Measurements from ENCODE around the gene TRIM71.
"Not testable (repeated sequence)": the region's sequence is repeated elsewhere in the genome, so short reads cannot be mapped to it uniquely, and the experiment has no call there.

TRIM71 gene

GRCh38 chr3:32897981-32898623, 80.3 kb downstream of the TRIM71 start:
- peaks cover 7% of the 10 kb centered on the region; the same call in 1 of the 2 replicates for H3K36me3 ChIP-seq (ENCODE audit: insufficient read depth, low read length)
- no peaks in the 10 kb centered on the region; the same call in 1 of the 2 replicates for H3K79me2 ChIP-seq (ENCODE audit: insufficient read depth, low read length)
- no peaks in the 10 kb centered on the region for H3K27me3 ChIP-seq (ENCODE audit: insufficient read depth, low read length, poor library complexity, severe bottlenecking)

GRCh38 chr3:32899265-32899664, 81.5 kb downstream of the TRIM71 start:
- H3F3A ChIP-seq (ENCODE audit: low read depth), result no peaks in the 10 kb centered on the region
- TF ChIP-seq EZH2phosphoT487 (IDR thresholded peaks at IDR 0.05; ENCODE audit: borderline replicate concordance) (no peak), CTCF (conservative IDR thresholded peaks at IDR 0.05; ENCODE audit: low read length) (no peak)
- H4K20me1 ChIP-seq (ENCODE audit: insufficient read depth, low read length, poor library complexity, severe bottlenecking), result no peaks in the 10 kb centered on the region

More at GRCh38 chr3:32897981-32898623, 80.3 kb downstream of the TRIM71 start:
- Histone ChIP-seq H3K4me3 (ENCODE audit: low read length, poor library complexity, severe bottlenecking) (no peak overlapping the region), H3K4me2 (ENCODE audit: low read depth, low read length, poor library complexity, severe bottlenecking) (no peak overlapping the region), H4K20me1 (ENCODE audit: insufficient read depth, low read length, poor library complexity, severe bottlenecking) (no peaks in the 10 kb centered on the region), H3K9me2 (replicated peaks; ENCODE audit: low read depth, low read length) (no peaks in the 10 kb centered on the region), H3K4me1 (ENCODE audit: insufficient read depth, low read length, poor library complexity, severe bottlenecking) (peaks cover 13% of the 10 kb centered on the region), H3F3A (ENCODE audit: low read depth) (no peaks in the 10 kb centered on the region), H3K9ac (ENCODE audit: low read depth, low read length, poor library complexity, severe bottlenecking) (no peak overlapping the region), H2AFZ (ENCODE audit: low read length) (no peak overlapping the region), H3K9me3 (ENCODE audit: insufficient read depth, low read depth, low read length) (no peaks in the 10 kb centered on the region)
- TF ChIP-seq CTCF (conservative IDR thresholded peaks at IDR 0.05; ENCODE audit: low read length) (no peak), EZH2phosphoT487 (IDR thresholded peaks at IDR 0.05; ENCODE audit: borderline replicate concordance) (no peak)

GRCh38 chr3:32901005-32901932, 83.5 kb downstream of the TRIM71 start:
- Histone ChIP-seq H3F3A (ENCODE audit: low read depth) (no peaks in the 10 kb centered on the region), H3K9ac (ENCODE audit: low read depth, low read length, poor library complexity, severe bottlenecking) (no peak overlapping the region), H3K4me1 (ENCODE audit: insufficient read depth, low read length, poor library complexity, severe bottlenecking) (peaks cover 19% of the 10 kb centered on the region), H2AFZ (ENCODE audit: low read length) (no peak overlapping the region), H3K9me3 (ENCODE audit: insufficient read depth, low read depth, low read length) (no peaks in the 10 kb centered on the region), H3K79me2 (ENCODE audit: insufficient read depth, low read length) (no peaks in the 10 kb centered on the region), H3K9me2 (replicated peaks; ENCODE audit: low read depth, low read length) (no peaks in the 10 kb centered on the region), H3K36me3 (ENCODE audit: insufficient read depth, low read length) (no peaks in the 10 kb centered on the region; the same call in 1 of the 2 replicates), H3K4me3 (ENCODE audit: low read length, poor library complexity, severe bottlenecking) (peak overlapping the region; percentile 37), H3K27me3 (ENCODE audit: insufficient read depth, low read length, poor library complexity, severe bottlenecking) (no peaks in the 10 kb centered on the region), H3K4me2 (ENCODE audit: low read depth, low read length, poor library complexity, severe bottlenecking) (peak overlapping the region; percentile 68), H4K20me1 (ENCODE audit: insufficient read depth, low read length, poor library complexity, severe bottlenecking) (no peaks in the 10 kb centered on the region)
- no peak for TF ChIP-seq EZH2phosphoT487 (IDR thresholded peaks at IDR 0.05; ENCODE audit: borderline replicate concordance)
- TF ChIP-seq CTCF (conservative IDR thresholded peaks at IDR 0.05; ENCODE audit: low read length), result no peak

More at GRCh38 chr3:32899265-32899664, 81.5 kb downstream of the TRIM71 start:
- H3K4me2 ChIP-seq (ENCODE audit: low read depth, low read length, poor library complexity, severe bottlenecking), result no peak overlapping the region
- H3K9me3 ChIP-seq (ENCODE audit: insufficient read depth, low read depth, low read length), result no peaks in the 10 kb centered on the region
- no peaks in the 10 kb centered on the region for H3K27me3 ChIP-seq (ENCODE audit: insufficient read depth, low read length, poor library complexity, severe bottlenecking)
- no peak overlapping the region for H3K4me3 ChIP-seq (ENCODE audit: low read length, poor library complexity, severe bottlenecking)
- no peak overlapping the region for H2AFZ ChIP-seq (ENCODE audit: low read length)
- H3K9me2 ChIP-seq (replicated peaks; ENCODE audit: low read depth, low read length), result no peaks in the 10 kb centered on the region
- no peak overlapping the region for H3K9ac ChIP-seq (ENCODE audit: low read depth, low read length, poor library complexity, severe bottlenecking)
- H3K36me3 ChIP-seq (ENCODE audit: insufficient read depth, low read length), result no peaks in the 10 kb centered on the region; the same call in 1 of the 2 replicates
- no peaks in the 10 kb centered on the region for H3K79me2 ChIP-seq (ENCODE audit: insufficient read depth, low read length)
- peaks cover 17% of the 10 kb centered on the region for H3K4me1 ChIP-seq (ENCODE audit: insufficient read depth, low read length, poor library complexity, severe bottlenecking)

- H3K9me2 ChIP-seq (replicated peaks; ENCODE audit: low read depth, low read length); H3K36me3 ChIP-seq (ENCODE audit: insufficient read depth, low read length); H4K20me1 ChIP-seq (ENCODE audit: insufficient read depth, low read length, poor library complexity, severe bottlenecking); H3K27me3 ChIP-seq (ENCODE audit: insufficient read depth, low read length, poor library complexity, severe bottlenecking); H3K9ac ChIP-seq (ENCODE audit: low read depth, low read length, poor library complexity, severe bottlenecking); H3K9me3 ChIP-seq (ENCODE audit: insufficient read depth, low read depth, low read length); H3K4me2 ChIP-seq (ENCODE audit: low read depth, low read length, poor library complexity, severe bottlenecking); H3K79me2 ChIP-seq (ENCODE audit: insufficient read depth, low read length); H2AFZ ChIP-seq (ENCODE audit: low read length); H3F3A ChIP-seq (ENCODE audit: low read depth); H3K4me3 ChIP-seq (ENCODE audit: low read length, poor library complexity, severe bottlenecking): not testable (repeated sequence)
- H3K4me1 ChIP-seq (ENCODE audit: insufficient read depth, low read length, poor library complexity, severe bottlenecking), result peaks cover 19% of the 10 kb centered on the region
Observed at GRCh38 chr3:32902887-32903371, 85.1 kb downstream of the TRIM71 start.
